Epidermal melanocyte (primary cell): Measurements from ENCODE around the gene HERC6.
"Not testable (repeated sequence)": the region's sequence is repeated elsewhere in the genome, so short reads cannot be mapped to it uniquely, and the experiment has no call there.

Experiments used
- DNase-seq: peaks from one replicate; pipeline ENCODE4 v3.0.0; 2011; ENCODE audit warnings: low spot score; ENCODE audit not compliant: insufficient read length

The HERC6 gene

GRCh38 chr4:88378691-88379559 lies at the start of gene HERC6:
TSS of gene HERC6 (plus strand) at chr4:88378852. CDS start at chr4:88378922, 70 bp downstream.
- peak; percentile 58 for DNase-seq

GRCh38 chr4:88333741-88334405 lies 44.8 kb upstream of the HERC6 start:
- no peak for DNase-seq

GRCh38 chr4:88335092-88335665 lies 43.5 kb upstream of the HERC6 start:
- no peak for DNase-seq

GRCh38 chr4:88341227-88342192 lies 37.1 kb upstream of the HERC6 start:
- peak; percentile 58 for DNase-seq

GRCh38 chr4:88346902-88347301 lies 31.8 kb upstream of the HERC6 start:
- DNase-seq, result not testable (repeated sequence)

GRCh38 chr4:88348761-88349160 lies 29.9 kb upstream of the HERC6 start:
- not testable (repeated sequence) for DNase-seq

GRCh38 chr4:88350786-88351185 lies 27.9 kb upstream of the HERC6 start:
- no peak for DNase-seq

GRCh38 chr4:88352062-88352740 lies 26.5 kb upstream of the HERC6 start:
- no peak for DNase-seq

- DNase-seq, result no peak
Measured at GRCh38 chr4:88353324-88353723, 25.3 kb upstream of the HERC6 start.

GRCh38 chr4:88356771-88357170 lies 21.9 kb upstream of the HERC6 start:
- no peak for DNase-seq

GRCh38 chr4:88357262-88357661 lies 21.4 kb upstream of the HERC6 start:
- no peak for DNase-seq

GRCh38 chr4:88359558-88359957 lies 19.1 kb upstream of the HERC6 start:
- no peak for DNase-seq

- no peak for DNase-seq
Measured at GRCh38 chr4:88360256-88360655, 18.4 kb upstream of the HERC6 start.

GRCh38 chr4:88360791-88361190 lies 17.9 kb upstream of the HERC6 start:
- DNase-seq, result no peak

GRCh38 chr4:88361217-88361773 lies 17.4 kb upstream of the HERC6 start:
- not testable (repeated sequence) for DNase-seq

- DNase-seq, result no peak
Measured at GRCh38 chr4:88366460-88366859, 12.2 kb upstream of the HERC6 start.

GRCh38 chr4:88367826-88368225 lies 10.8 kb upstream of the HERC6 start:
- no peak for DNase-seq

- not testable (repeated sequence) for DNase-seq
Measured at GRCh38 chr4:88369180-88369812, 9.4 kb upstream of the HERC6 start.

GRCh38 chr4:88381123-88381522 lies 2.5 kb downstream of the HERC6 start:
- DNase-seq, result no peak

GRCh38 chr4:88382621-88383020 lies 4.0 kb downstream of the HERC6 start:
- DNase-seq, result no peak
